Measurements from ENCODE around the gene DNLZ. TPM values are rescaled to one million over a fixed set of nuclear protein-coding genes. Genes with fewer than 3 reads are reported as not detected.
"Not testable (repeated sequence)": the region's sequence is repeated elsewhere in the genome, so short reads cannot be mapped to it uniquely, and the experiment has no call there.

The DNLZ gene
- polyA plus RNA-seq, 10 donors: 5.0 to 16.2 (median 10.2) TPM

- DNase-seq: not testable (repeated sequence)
Observed at GRCh38 chr9:136319244-136319643, 44.3 kb downstream of the DNLZ start.

- no peak for DNase-seq
Observed at GRCh38 chr9:136318776-136319241, 44.7 kb downstream of the DNLZ start.

GRCh38 chr9:136318111-136318775 lies 45.3 kb downstream of the DNLZ start:
- DNase-seq: no peak

- DNase-seq: no peak
Observed at GRCh38 chr9:136317695-136318094, 45.8 kb downstream of the DNLZ start.

- no peak for DNase-seq
Observed at GRCh38 chr9:136316896-136317676, 46.5 kb downstream of the DNLZ start.

GRCh38 chr9:136316271-136316751 lies 47.2 kb downstream of the DNLZ start:
- DNase-seq: no peak

- DNase-seq: no peak
Observed at GRCh38 chr9:136314944-136315343, 48.6 kb downstream of the DNLZ start.

- DNase-seq: no peak
Observed at GRCh38 chr9:136314056-136314416, 49.5 kb downstream of the DNLZ start.

- DNase-seq: no peak
Observed at GRCh38 chr9:136313111-136314055, 50.2 kb downstream of the DNLZ start.

GRCh38 chr9:136312436-136312835 lies 51.1 kb downstream of the DNLZ start:
- no peak for DNase-seq

GRCh38 chr9:136312009-136312375 lies 51.6 kb downstream of the DNLZ start:
- no peak for DNase-seq

- DNase-seq: no peak
Observed at GRCh38 chr9:136311051-136312008, 52.2 kb downstream of the DNLZ start.

GRCh38 chr9:136310273-136311030 lies 53.1 kb downstream of the DNLZ start:
- no peak for DNase-seq

- DNase-seq: no peak
Observed at GRCh38 chr9:136309806-136310220, 53.7 kb downstream of the DNLZ start.

Other genes with a start within 250 kb of the DNLZ start
- 10 to 100 TPM; 13.6 to 24.3 (median 18.4) TPM for gene TMEM250, start 244.9 kb downstream of the DNLZ start, polyA plus RNA-seq (ENCODE audit: insufficient read length in 10 of 10)
- under 1 TPM in 2 of 10 donors, not detected in 8; 0.07 to 0.28 TPM for gene LHX3, start 158.6 kb downstream of the DNLZ start, polyA plus RNA-seq (ENCODE audit: insufficient read length in 10 of 10)
- 10 to 100 TPM in 1 of 10 donors, 1 to 10 TPM in 9; 5.5 to 11.9 (median 8.0) TPM for gene QSOX2, start 117.9 kb downstream of the DNLZ start, polyA plus RNA-seq (ENCODE audit: insufficient read length in 10 of 10)
- gene CCDC187, start 59.6 kb downstream of the DNLZ start, polyA plus RNA-seq (ENCODE audit: insufficient read length in 10 of 10): under 1 TPM in 9 of 10 donors, not detected in 1; 0.03 to 0.17 (median 0.06) TPM
- gene GPSM1, start 36.2 kb downstream of the DNLZ start, polyA plus RNA-seq (ENCODE audit: insufficient read length in 10 of 10): 10 to 100 TPM; 15.9 to 30.8 (median 21.0) TPM
- 1 to 10 TPM in 8 of 10 donors, under 1 TPM in 2; 0.52 to 2.0 (median 1.3) TPM for gene CARD9, start 9.9 kb upstream of the DNLZ start, polyA plus RNA-seq (ENCODE audit: insufficient read length in 10 of 10)
- 1 to 10 TPM; 4.6 to 6.4 (median 5.2) TPM for gene SNAPC4, start 36.4 kb upstream of the DNLZ start, polyA plus RNA-seq (ENCODE audit: insufficient read length in 10 of 10)
- gene ENTR1, start 46.9 kb upstream of the DNLZ start, polyA plus RNA-seq (ENCODE audit: insufficient read length in 10 of 10): 10 to 100 TPM; 22.4 to 35.6 (median 30.1) TPM
- 10 to 100 TPM; 32.4 to 44.0 (median 37.8) TPM for gene PMPCA, start 46.9 kb upstream of the DNLZ start, polyA plus RNA-seq (ENCODE audit: insufficient read length in 10 of 10)
- gene INPP5E, start 76.1 kb upstream of the DNLZ start, polyA plus RNA-seq (ENCODE audit: insufficient read length in 10 of 10): 10 to 100 TPM in 6 of 10 donors, 1 to 10 TPM in 4; 7.4 to 12.8 (median 10.4) TPM
- 10 to 100 TPM; 31.4 to 50.7 (median 37.5) TPM for gene SEC16A, start 119.3 kb upstream of the DNLZ start, polyA plus RNA-seq (ENCODE audit: insufficient read length in 10 of 10)
- gene NOTCH1, start 182.3 kb upstream of the DNLZ start, polyA plus RNA-seq (ENCODE audit: insufficient read length in 10 of 10): 10 to 100 TPM; 16.5 to 34.7 (median 21.4) TPM